IMR-90 (cell line): Measurements from ENCODE around the gene CYB5D1.

Source experiments
- CEBPB ChIP-seq: IDR thresholded peaks from 2 replicates; pipeline ENCODE4 v1.6.1; 2012; ENCODE audit warnings: low read depth, low read length, improper control_type of control experiment
- CHD1 ChIP-seq: IDR thresholded peaks from 2 replicates; pipeline ENCODE4 v1.6.1; 2012; ENCODE audit warnings: low read depth, low read length, improper control_type of control experiment
- FOS ChIP-seq: fragments of 150-350 bp; IDR thresholded peaks from 2 replicates; pipeline ENCODE4 v1.6.1; 2016; ENCODE audit warnings: low read depth, low read length
- MAFK ChIP-seq: IDR thresholded peaks from 2 replicates; pipeline ENCODE4 v1.6.1; 2012; ENCODE audit warnings: low read depth, low read length, improper control_type of control experiment
- NFE2L2 ChIP-seq: fragments of 150-350 bp; IDR thresholded peaks from 2 replicates; pipeline ENCODE4 v1.6.1; 2016; ENCODE audit warnings: low read depth, mild to moderate bottlenecking, low read length
- POLR2A ChIP-seq: IDR thresholded peaks from 2 replicates; pipeline ENCODE4 v1.6.1; 2012; ENCODE audit warnings: mild to moderate bottlenecking, low read depth, low read length
- RCOR1 ChIP-seq: IDR thresholded peaks from 2 replicates; pipeline ENCODE4 v1.6.1; 2012; ENCODE audit warnings: mild to moderate bottlenecking, low read length, improper control_type of control experiment; ENCODE audit not compliant: insufficient replicate concordance
- RFX5 ChIP-seq: IDR thresholded peaks from 2 replicates; pipeline ENCODE4 v1.8.0; 2012; ENCODE audit warnings: low read depth, mild to moderate bottlenecking, low read length, moderate library complexity
- SMC3 ChIP-seq: fragments of 150-350 bp; IDR thresholded peaks from 2 replicates; pipeline ENCODE4 v1.6.1; 2016; ENCODE audit warnings: low read depth, mild to moderate bottlenecking, antibody characterized with exemption, low read length, moderate library complexity
- TF ChIP-seq, protein P1 (sequence below): conservative IDR thresholded peaks from 2 replicates; pipeline ENCODE4 v1.5.1; 2012; ENCODE audit warnings: mild to moderate bottlenecking, low read depth, low read length, improper control_type of control experiment
- TF ChIP-seq, protein P2 (sequence below): fragments of 150-350 bp; IDR thresholded peaks from 2 replicates; pipeline ENCODE4 v1.6.1; 2017; ENCODE audit warnings: mild to moderate bottlenecking, antibody characterized with exemption, low read length, low read depth

GRCh38 chr17:7883781-7884386, 26.1 kb downstream of the CYB5D1 start:
- TF ChIP-seq, protein P1, sequence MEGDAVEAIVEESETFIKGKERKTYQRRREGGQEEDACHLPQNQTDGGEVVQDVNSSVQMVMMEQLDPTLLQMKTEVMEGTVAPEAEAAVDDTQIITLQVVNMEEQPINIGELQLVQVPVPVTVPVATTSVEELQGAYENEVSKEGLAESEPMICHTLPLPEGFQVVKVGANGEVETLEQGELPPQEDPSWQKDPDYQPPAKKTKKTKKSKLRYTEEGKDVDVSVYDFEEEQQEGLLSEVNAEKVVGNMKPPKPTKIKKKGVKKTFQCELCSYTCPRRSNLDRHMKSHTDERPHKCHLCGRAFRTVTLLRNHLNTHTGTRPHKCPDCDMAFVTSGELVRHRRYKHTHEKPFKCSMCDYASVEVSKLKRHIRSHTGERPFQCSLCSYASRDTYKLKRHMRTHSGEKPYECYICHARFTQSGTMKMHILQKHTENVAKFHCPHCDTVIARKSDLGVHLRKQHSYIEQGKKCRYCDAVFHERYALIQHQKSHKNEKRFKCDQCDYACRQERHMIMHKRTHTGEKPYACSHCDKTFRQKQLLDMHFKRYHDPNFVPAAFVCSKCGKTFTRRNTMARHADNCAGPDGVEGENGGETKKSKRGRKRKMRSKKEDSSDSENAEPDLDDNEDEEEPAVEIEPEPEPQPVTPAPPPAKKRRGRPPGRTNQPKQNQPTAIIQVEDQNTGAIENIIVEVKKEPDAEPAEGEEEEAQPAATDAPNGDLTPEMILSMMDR = no peak
- TF ChIP-seq POLR2A (no peak), FOS (no peak), CHD1 (no peak), CEBPB (no peak), SMC3 (no peak), MAFK (no peak), NFE2L2 (no peak), RFX5 (no peak), RCOR1 (no peak)
- TF ChIP-seq, protein P2, sequence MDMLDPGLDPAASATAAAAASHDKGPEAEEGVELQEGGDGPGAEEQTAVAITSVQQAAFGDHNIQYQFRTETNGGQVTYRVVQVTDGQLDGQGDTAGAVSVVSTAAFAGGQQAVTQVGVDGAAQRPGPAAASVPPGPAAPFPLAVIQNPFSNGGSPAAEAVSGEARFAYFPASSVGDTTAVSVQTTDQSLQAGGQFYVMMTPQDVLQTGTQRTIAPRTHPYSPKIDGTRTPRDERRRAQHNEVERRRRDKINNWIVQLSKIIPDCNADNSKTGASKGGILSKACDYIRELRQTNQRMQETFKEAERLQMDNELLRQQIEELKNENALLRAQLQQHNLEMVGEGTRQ = no peak
